ENCODE measurements around the gene ELOA.
"Not testable (repeated sequence)": the region's sequence is repeated elsewhere in the genome, so short reads cannot be mapped to it uniquely, and the experiment has no call there.

Gene ELOA

GRCh38 chr1:23719162-23719820, 24.0 kb upstream of the ELOA start:
- Histone ChIP-seq H3K4me3 (no peak overlapping the region), H3K27ac (no peak overlapping the region)
- TF ChIP-seq CTCF (IDR thresholded peaks at IDR 0.05): no peak
- no peak for DNase-seq (ENCODE audit: low spot score)

GRCh38 chr1:23720256-23720995, 22.8 kb upstream of the ELOA start:
- no peak overlapping the region for H3K27ac ChIP-seq
- H3K4me3 ChIP-seq: no peak overlapping the region
- no peak for TF ChIP-seq CTCF (IDR thresholded peaks at IDR 0.05)
- no peak for DNase-seq (ENCODE audit: low spot score)

- Histone ChIP-seq H3K27ac (no peak overlapping the region), H3K4me3 (no peak overlapping the region)
- no peak for DNase-seq (ENCODE audit: low spot score)
- TF ChIP-seq CTCF (IDR thresholded peaks at IDR 0.05): no peak
Measured at GRCh38 chr1:23722652-23723051, 20.6 kb upstream of the ELOA start.

GRCh38 chr1:23726686-23727085, 16.6 kb upstream of the ELOA start:
- Histone ChIP-seq H3K4me3 (no peak overlapping the region), H3K27ac (no peak overlapping the region)
- no peak for TF ChIP-seq CTCF (IDR thresholded peaks at IDR 0.05)
- DNase-seq (ENCODE audit: low spot score): no peak

- Histone ChIP-seq H3K4me3 (no peak overlapping the region), H3K27ac (peak overlapping the region in 1 of 2 donors; percentile 43)
- DNase-seq (ENCODE audit: low spot score): peak; percentile 76
- no peak for TF ChIP-seq CTCF (IDR thresholded peaks at IDR 0.05)
Measured at GRCh38 chr1:23727362-23727811, 15.9 kb upstream of the ELOA start.

- H3K27ac ChIP-seq: no peak overlapping the region
- no peak overlapping the region for H3K4me3 ChIP-seq
- no peak for DNase-seq (ENCODE audit: low spot score)
- no peak for TF ChIP-seq CTCF (IDR thresholded peaks at IDR 0.05)
Measured at GRCh38 chr1:23732363-23733224, 10.7 kb upstream of the ELOA start.

- not testable (repeated sequence) for H3K27ac ChIP-seq; H3K4me3 ChIP-seq; DNase-seq (ENCODE audit: low spot score)
Measured at GRCh38 chr1:23733281-23733680, 10.0 kb upstream of the ELOA start.

All from coronary artery (tissue), 2 donors.